Stimulated activated CD4-positive, alpha-beta T cell treated with anti-CD3 and anti-CD28 coated beads, Interleukin-1b, Interleukin-23, amount 100 ng/mL, for 24 hours (primary cell): Measurements from ENCODE around the gene TXNRD1.
"Not testable (repeated sequence)": the region's sequence is repeated elsewhere in the genome, so short reads cannot be mapped to it uniquely, and the experiment has no call there.

Source experiments
- DNase-seq, 4 experiments: peaks; one replicate each; pipeline ENCODE4 v3.0.0-alpha.2; 2020; ENCODE audit warnings: low read depth in 4 of 4, low spot score in 1 of 4

The TXNRD1 gene

DNA sequence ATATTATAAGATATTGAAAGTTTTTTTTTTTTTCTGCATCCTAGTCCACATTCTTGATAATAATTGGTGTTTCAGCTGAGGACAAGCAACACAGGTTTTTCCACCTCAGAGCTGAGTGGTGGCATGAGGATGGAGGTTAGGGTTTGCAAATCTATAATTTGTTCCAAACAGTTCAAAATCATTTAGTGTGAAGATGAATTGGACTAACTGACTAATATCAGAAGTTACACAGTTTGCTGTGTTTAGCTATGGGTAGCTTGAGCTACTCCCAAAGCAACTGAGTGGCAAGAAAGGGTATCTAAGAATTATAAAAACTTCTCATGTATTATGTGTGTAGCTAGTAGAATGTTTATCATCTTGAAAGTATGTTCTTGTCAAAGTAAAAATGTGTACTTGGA lies 105.0 kb downstream of the TXNRD1 start:
- no peak for DNase-seq

GRCh38 chr12:104321949-104322348 lies 106.4 kb downstream of the TXNRD1 start:
- DNase-seq = no peak

DNA sequence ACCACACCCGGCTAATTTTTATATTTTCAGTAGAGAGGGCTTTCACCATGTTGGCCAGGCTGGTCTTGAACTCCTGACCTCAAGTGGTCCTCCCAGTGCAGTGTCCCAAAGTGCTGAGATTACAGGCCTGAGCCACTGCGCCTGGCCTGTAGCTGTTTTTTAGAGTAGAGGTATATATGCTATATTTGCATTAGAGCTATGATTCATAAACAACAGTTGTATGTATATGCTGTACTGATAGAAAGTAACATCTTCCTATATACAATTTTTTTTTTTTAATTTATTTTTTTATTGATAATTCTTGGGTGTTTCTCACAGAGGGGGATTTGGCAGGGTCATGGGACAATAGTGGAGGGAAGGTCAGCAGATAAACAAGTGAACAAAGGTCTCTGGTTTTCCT lies 107.0 kb downstream of the TXNRD1 start:
- DNase-seq = not testable (repeated sequence)

- DNase-seq = no peak
Measured at GRCh38 chr12:104323899-104324298, 108.3 kb downstream of the TXNRD1 start.

GRCh38 chr12:104328278-104328677 lies 112.7 kb downstream of the TXNRD1 start:
- not testable (repeated sequence) for DNase-seq

DNA sequence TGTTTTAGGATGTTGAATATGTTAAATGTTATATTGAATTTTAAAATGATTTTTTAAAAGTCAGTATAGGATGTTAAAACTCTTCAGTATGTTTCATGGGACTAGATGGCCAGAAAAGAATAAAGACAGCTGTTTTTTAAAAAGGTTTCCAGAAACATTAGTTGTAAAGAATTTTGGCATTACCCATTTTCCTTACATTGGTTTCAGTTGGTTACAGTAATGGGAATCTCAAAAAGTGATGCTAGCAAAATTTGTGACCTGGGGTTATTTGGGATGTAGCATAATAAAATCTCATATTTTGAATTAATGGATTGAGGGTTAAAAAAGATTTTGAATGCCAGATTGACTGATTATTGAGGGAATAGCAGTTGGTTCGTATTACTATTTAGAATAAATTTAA lies 113.2 kb downstream of the TXNRD1 start:
- DNase-seq = no peak

- DNase-seq = no peak
Measured at GRCh38 chr12:104329707-104330532, 114.3 kb downstream of the TXNRD1 start.

- no peak for DNase-seq
Measured at GRCh38 chr12:104331376-104331775, 115.8 kb downstream of the TXNRD1 start.

GRCh38 chr12:104332273-104332672 lies 116.7 kb downstream of the TXNRD1 start:
- not testable (repeated sequence) for DNase-seq

DNA sequence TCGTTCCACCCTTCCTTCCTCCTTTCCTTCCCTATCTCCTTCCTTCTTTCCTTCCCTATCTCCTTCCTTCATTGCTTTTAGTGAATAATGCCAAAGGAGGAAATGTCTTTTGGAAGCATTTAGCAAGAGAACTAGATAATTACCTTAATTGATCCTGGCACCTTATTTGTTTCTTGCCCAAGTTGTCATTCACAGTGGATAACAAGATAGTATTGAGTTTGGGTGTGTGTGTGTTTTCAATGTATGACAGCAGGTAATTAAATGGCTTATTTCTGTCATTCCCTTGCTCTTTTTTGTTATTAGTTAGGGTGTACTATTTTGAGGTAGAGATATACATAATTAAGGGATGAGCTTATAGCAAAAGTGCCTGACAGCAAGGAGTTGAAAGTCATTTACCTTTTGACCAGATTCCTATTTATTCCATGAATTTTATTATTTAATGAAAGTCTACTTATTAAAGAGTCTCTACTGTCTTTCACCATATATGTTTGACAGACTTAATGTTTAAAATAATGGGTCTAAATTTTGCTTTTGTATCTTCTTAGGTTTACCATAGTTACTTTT lies 118.2 kb downstream of the TXNRD1 start:
- DNase-seq = no peak

GRCh38 chr12:104334581-104334980 lies 119.0 kb downstream of the TXNRD1 start:
- DNase-seq = no peak

DNA sequence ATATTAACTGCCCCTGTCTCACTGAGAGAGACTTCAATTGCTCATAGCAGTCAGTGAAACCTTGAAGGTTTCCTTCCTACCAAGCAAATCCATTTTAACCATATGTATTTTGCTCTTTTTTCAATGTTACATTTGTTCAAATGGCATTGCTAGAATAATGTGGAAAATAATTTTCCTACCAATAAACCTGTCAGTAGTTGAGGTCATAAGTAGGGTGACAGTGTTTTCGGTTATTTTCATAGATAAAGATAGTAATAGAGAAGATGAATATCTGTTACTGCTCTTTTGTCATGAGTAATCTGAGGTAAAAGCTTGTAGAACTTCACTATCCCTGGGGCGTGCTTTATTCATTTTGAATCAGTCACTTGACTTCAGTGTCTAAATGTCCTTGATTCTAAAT lies 120.5 kb downstream of the TXNRD1 start:
- no peak for DNase-seq

DNA sequence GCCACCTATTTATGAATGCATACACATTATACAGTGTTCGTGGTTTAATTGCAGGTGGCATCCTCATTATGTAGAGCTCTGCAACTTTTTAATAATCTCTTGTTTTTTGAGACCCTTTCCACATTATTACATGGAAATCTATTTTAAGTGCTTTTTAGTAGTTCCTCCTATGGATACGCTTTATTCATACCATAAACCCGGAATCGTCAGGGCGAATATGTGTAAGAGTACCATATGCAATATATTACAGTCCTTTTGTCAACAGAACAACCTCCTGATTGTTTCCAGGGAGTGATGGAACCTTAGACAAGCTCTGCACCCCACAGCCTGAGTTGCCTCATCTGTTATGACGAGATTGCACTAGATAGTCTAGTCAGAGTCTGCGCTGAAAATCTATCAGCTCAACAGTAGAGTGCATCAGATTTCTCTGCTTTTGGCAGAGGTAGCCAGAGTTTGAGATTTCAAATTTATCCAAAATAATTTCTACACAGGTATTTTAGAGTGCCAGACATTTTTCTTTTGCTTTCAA lies 121.5 kb downstream of the TXNRD1 start:
- no peak for DNase-seq

DNA sequence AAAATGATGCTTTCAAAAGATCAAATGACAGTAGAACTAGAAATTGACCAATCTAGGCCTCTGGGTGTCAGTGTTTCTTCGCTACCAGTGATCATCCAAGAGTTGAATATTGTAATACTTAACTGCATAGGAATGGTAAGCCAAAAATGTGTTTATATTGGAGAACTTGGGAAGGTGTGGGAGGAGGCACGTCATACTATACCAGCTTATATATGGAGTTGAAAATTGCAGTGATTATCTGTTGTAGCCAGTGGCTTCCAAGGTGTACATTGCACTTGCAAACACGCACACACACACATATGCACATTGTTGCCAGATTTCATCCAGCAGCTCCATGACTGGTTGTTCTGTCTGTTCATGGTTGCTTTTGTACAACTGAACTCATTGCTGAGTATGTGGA lies 124.1 kb downstream of the TXNRD1 start:
- no peak for DNase-seq

- no peak for DNase-seq
Measured at GRCh38 chr12:104340177-104340576, 124.6 kb downstream of the TXNRD1 start.

DNA sequence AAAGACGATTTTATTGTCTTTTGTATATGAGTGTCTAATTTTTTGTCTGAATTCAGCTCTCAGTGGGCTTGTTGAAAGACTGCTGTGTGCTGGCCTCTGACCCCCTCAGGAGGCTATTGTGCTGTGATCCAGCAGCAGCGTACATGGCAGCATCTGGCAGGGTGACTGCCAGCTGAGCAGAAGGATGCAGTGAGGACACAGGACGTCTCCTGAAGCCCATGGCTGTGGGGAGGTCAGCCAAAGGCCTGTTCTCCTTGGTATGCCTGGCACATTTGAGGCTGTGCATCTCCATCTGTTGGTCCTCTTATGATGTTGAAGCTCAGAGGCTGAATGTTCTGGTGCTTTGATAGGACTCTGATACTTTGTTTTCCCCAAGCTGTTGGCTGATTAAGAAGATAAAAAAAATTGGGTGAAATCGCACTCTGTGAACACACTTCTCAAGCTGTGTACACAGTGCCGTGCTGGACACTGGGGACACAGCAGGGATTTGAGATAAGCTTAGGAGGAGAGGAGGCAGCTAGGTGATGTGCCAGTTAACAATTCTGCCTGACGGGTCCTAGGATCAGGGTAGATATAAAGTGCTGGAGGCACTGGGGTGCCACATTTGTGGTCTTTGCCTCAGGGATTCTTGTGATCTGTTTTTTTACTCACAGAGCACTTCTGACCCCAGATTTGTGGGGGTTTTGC lies 125.5 kb downstream of the TXNRD1 start:
- no peak for DNase-seq

- DNase-seq = no peak
Measured at GRCh38 chr12:104342147-104342546, 126.6 kb downstream of the TXNRD1 start.

DNA sequence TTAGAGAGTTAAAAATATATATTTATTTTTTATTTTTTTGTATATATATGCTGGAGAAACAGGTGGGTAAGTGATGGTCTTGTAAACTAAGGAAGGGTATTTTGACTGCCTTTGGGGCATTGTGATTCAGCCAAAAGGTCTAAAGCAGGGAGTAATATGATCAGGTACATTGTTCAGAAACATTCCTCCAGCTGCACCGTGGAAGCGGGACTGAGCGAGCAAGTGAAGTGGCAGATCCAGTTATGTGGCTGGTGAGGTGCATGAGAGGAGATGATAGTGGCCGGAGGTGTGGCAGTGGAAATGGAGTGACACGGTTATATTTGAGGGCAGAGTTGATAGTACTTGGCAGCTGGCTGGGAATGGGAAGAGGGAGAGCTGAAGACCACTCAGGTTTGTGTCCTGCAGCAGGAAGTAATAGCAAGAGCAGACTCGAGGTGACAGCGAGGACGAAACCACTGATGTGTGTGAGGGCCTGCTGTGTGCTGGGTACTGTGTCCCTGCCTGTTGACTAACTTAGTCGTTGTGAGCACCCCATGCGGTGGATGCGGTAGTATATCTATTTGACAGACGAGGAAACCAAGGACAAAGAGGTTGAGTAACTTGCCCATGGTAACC lies 127.2 kb downstream of the TXNRD1 start:
- DNase-seq = no peak

- DNase-seq = no peak
Measured at GRCh38 chr12:104344682-104345081, 129.1 kb downstream of the TXNRD1 start.

DNA sequence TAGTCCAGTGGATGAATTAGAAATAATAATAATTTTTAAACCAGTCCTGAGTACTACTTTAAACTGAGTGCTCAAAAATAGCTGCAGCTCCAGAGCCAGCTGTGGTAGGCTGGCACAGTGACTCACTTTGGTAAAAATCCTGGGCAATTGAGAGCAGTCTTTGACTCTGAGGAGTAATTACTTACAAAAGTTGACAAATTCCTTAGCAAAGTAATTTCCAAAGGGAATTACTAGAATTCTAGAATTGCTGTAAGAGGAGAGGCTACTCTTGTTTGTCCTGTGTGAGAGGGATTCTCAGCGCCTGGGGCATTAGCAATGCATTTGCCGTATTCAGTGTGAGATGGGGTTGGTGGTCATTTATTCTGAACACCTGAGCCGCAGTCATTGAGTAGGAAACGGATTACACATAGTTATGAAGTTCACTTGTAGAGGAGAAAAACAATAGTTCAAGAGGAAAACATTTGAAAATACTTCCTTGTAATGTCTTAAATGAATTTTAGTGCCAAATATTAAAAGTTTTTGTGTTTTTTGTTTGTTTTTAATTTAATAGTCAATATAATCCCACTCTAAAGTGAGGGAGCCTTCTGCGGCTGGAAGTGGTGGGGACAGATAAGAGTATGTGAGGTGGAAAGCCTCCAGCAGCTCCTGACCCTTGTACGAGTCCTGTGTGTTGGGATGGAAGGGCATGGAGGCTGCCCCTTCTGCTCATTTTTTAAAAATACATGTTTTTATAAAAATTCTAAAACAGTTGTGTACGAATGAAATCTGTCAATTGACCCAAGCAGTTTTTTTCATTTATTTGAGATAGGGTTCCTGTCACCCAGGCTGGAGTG lies 129.9 kb downstream of the TXNRD1 start:
- no peak for DNase-seq
